Right lung (tissue), 5 donors: ENCODE measurements around the gene MYOF. TPM values are rescaled to one million over a fixed set of nuclear protein-coding genes. Genes with fewer than 3 reads are reported as not detected.
"Not testable (repeated sequence)": the region's sequence is repeated elsewhere in the genome, so short reads cannot be mapped to it uniquely, and the experiment has no call there.

ENCODE experiments used
- DNase-seq, 2 donors: peaks; one replicate each; pipeline ENCODE4 v3.0.0-alpha.2; 2013
- polyA plus RNA-seq, 5 donors: library from polyadenylated mRNA; unstranded; fragments of 120-200 nt; gene quantifications; one replicate each; pipeline versions ENCODE4 v1.2.1 to v1.2.3, GENCODE V29; 2013; ENCODE audit warnings: inconsistent platforms in 1 of 5, low replicate concordance in 1 of 5; ENCODE audit not compliant: insufficient read length in 5 of 5, insufficient read depth in 1 of 5

MYOF gene
- polyA plus RNA-seq, 5 donors: 44.5 to 74.0 (median 62.9) TPM

DNA sequence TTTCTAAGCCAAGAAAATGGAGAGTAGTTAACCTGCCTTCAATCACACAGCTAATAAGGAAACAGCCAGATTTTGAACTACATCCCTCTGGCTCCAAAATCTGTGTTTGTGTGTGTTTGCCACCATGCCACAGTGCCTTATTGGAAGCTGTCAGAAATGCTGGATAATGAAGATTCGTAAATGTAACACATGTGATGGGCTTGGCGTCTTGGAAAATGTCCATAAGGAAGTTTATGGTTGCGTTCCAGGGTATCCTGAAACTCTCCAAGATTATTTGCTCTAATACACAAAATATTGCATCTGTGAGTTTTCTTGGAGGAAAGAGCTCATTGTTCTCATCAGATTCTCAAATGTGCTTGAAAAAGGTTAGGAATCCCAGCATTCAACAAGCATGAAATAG lies 22.7 kb downstream of the MYOF start:
- DNase-seq: no peak

GRCh38 chr10:93458821-93459257 lies 23.3 kb downstream of the MYOF start:
- peak; percentile 80 to 81 for DNase-seq

GRCh38 chr10:93457511-93457910 lies 24.6 kb downstream of the MYOF start:
- no peak for DNase-seq

GRCh38 chr10:93456480-93456879 lies 25.7 kb downstream of the MYOF start:
- no peak for DNase-seq

GRCh38 chr10:93454736-93455135 lies 27.4 kb downstream of the MYOF start:
- DNase-seq: no peak

GRCh38 chr10:93454146-93454545 lies 28.0 kb downstream of the MYOF start:
- no peak for DNase-seq

DNA sequence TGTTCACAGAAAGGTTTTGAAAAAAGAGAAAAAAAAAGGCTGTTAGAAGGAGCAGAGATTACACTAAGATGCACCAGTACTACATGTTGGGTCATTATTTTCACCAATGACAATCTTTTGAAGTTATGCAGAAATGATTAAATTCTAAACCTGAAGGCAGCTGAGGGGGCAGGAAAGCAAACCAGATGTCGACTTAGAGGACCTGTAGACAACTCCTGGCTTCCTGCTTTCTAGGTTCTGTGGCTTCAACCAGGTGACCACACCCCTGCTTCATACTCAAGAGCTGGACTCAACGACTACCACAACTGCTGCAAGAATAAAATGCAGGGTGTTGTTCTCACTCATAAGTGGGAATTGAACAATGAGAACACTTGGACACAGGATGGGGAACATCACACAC lies 30.0 kb downstream of the MYOF start:
- no peak for DNase-seq

DNA sequence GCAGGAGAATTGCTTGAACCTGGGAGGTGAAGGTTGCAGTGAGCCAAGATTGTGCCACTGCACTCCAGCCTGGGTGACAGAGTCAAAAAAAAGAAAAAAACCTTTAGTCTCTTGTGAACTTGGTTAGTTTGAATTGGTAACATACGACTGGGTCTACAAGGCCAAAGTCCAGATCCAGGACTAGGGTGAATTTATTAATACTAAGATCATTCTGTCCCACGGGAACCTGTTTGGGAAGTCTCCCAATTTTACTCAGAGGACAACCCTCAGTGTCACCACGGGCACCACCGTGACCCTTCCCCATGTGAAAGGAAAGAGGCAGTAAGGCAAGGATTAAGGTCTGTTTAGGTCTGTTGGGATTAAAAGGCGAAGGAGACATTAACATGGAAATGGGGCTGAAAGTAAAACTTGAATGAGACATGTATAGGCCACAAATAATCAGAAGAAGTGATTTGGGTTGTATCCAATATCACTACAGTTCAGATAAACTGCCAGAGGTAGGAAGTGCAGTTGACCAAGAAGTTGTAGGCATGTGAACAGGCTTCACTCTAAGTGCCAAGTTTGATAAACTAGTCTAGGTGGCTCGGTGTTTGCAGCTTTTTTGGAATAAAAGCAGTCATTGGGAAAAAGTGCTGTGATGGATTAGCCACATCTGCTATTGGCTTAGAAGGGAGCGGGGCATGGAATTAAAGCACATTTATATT lies 30.7 kb downstream of the MYOF start:
- no peak for DNase-seq

- no peak for DNase-seq
These were observed 34.2 kb downstream of the MYOF start for GRCh38 chr10:93447970-93448369.

- no peak for DNase-seq
These were observed 35.1 kb downstream of the MYOF start for GRCh38 chr10:93447019-93447418.

DNA sequence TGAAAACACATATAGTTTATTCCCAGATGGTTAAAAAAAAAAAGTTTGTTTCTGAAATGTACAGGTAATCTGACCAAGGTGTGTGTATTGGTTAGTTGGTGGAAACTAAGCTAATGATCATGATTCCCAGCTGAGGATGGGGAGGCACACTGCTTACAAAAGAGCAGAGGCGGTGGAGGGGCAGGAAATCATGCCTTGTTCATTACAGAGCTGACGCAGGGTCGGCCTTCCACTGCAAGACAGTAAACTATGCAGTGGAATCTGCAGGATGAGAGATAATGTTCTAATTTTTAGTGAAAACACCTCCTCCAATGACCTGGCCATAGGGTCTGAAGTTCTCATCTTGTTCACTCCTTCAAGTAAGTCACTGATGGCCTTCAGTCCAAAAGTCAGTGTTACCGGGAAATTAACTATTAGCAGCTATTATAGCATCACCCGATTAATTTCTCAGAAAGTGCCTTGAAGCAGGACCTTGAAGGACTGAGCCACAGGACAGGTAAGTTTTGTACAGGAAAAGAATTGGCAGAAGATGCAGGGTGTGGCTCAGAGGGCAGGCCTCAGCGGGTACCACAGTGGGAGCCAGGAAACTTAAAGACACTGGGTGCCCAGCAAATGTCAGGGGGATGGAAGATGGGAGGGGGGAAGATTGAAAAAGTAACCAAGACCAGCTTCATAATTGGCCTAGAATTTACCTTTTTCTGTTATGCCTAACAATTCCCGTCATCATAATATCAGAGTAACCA lies 36.0 kb downstream of the MYOF start:
- no peak for DNase-seq

GRCh38 chr10:93445097-93445960 lies 36.8 kb downstream of the MYOF start:
- peak; percentile 96 to 97 for DNase-seq

GRCh38 chr10:93443481-93443880 lies 38.7 kb downstream of the MYOF start:
- no peak for DNase-seq

DNA sequence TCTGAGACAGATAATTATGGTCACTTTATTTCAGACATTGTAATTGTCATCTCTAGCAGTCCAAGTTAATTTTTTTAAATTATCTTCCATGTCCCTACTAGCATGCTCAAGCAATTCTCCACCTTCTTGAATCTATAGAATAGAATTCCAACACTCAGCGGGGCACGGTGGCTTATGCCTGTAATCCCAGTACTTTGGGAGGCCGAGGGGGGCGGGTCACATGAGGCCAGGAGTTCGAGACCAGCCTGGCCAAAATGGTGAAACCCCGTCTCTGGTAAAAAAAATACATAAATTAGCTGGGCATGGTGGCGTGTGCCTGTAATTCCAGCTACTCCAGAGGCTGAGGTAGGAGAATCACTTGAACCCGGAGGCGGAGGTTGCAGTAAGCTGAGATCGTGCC lies 39.4 kb downstream of the MYOF start:
- not testable (repeated sequence) for DNase-seq

GRCh38 chr10:93440591-93441091 lies 41.5 kb downstream of the MYOF start:
- DNase-seq: no peak

- no peak for DNase-seq
These were observed 43.4 kb downstream of the MYOF start for GRCh38 chr10:93438613-93439253.

DNA sequence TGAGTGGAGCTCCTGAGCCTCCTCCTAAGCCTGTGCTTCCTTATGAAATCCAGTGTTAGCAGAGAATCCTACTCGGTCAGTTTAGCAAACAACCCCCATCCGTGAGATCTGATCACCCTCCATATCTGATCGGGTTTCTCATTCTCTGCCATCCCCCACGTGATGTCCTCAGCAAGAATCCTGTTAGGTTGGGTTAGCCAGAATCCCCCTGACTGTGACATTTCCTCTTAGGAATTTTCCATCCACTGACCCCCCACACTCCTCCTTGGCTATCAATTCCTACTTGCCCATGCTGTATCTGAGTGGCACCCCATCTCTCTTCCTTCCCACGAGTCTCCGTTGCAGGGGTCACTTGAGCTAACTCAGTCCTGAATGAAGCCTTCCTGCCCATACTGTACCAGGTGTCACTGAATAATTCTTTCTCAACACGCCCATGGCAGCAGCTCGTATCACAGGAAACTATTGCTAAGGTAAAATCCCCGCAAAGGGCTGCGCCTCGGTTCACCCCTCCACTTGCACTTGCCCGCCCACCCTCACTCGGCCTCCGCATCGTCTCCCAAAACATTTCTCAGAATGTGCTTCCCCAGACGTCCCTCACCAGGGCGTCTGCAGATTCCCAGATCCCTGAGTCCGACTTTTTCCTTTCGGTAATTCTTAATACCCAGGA lies 44.1 kb downstream of the MYOF start:
- no peak for DNase-seq

DNA sequence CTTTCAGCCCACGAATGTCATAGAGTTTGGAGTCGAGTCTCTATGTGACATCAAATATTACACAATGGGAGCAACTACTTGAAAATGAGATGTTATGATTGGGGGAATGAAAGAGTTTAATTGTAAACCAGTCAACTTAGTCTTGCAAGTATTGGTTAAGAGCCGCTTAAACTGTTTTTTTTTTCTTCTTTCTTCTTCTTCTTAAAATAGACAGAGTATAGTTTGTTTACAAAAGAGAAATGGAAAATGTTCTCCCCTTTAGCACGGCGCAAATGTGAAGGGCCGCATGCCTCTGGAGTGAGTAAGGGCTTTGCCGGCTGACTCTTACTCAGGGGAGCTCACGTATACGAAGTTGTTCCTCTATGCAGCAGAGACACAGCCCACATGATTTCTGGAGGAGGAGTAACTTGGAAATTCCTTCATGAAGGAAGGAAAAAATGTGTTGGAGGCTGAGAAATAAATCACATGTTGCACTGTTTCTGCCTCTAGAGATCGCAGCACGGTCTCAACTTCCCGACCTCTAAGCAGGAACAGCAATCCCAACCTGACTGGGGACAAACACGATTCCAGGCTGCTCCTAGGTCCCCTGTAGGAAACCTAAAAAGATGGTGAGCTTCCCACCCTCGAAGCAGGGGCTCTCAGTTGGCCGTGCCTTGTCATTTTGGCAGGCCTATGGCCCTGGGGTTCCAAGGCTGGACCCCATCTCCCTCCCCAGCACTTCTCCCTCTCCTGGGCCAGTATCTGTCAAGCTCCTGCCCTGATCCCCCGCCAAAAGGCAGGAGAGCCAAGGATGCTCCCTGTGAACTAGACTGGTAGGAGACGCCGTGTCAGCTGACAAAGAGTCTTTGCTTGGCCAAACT lies 44.8 kb downstream of the MYOF start:
- DNase-seq: peak; percentile 83 to 86

DNA sequence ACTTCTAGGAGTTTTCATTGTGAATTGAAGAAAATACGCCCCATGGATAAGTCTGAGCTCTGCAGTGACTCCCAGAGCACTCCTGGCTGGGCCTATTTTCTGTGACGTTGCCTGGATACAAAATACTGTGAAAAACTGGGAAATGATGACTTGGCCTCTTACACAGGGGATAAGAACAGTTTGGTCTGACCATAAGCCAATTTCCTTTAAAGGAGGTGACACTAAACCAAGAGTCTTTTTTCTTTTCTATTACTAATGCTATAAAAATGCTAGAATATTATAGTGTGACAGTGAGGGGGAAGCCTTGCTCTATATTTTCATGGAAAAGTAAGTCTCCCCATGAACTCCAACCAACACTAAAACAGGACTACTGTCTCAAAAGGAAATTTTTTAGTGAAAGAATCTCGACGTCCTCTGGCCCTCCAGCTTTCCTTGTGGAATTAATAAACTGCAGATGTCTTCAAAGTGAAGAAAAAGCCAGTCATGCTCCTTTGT lies 45.5 kb downstream of the MYOF start:
- DNase-seq: peak; percentile 89
